Pancreas (tissue), 10 donors: Measurements from ENCODE around the gene SLC30A10. TPM values are rescaled to one million over a fixed set of nuclear protein-coding genes. Genes with fewer than 3 reads are reported as not detected.
"Not testable (repeated sequence)": the region's sequence is repeated elsewhere in the genome, so short reads cannot be mapped to it uniquely, and the experiment has no call there.

Source experiments
- ATAC-seq, 4 donors: fragments of 200-7000 bp; cut with Tn5 transposase; one replicate each; pipeline versions ENCODE4 v1.8.0 to v1.9.1; 2020; ENCODE audit warnings: mild to moderate bottlenecking in 4 of 4, moderate library complexity in 4 of 4
- DNase-seq, 6 donors: peaks; one replicate each; pipeline ENCODE4 v3.0.0-alpha.2; 2020
- FAIRE-seq: peaks from 2 replicates; lab custom pipeline; 2012; peaks lifted over from hg19 to GRCh38; lab: Jason Lieb, UNC
- H3K27ac ChIP-seq, 4 donors: fragments of 200-600 bp; sonication (generic); 1 replicate in 3 of 4; 2 replicates in 1 of 4; pipeline versions ENCODE4 v1.5.0 to v1.8.0; 2020
- H3K27me3 ChIP-seq, 4 donors: fragments of 200-600 bp; one replicate each; pipeline ENCODE4 v1.8.0; 2021
- H3K36me3 ChIP-seq, 3 donors: fragments of 200-600 bp; sonication (generic) in 1 of 3; one replicate each; pipeline versions ENCODE4 v1.5.0 to v1.8.0; 2020 to 2021
- H3K4me1 ChIP-seq, 3 donors: fragments of 200-600 bp; one replicate each; pipeline ENCODE4 v1.8.0; 2021
- H3K4me3 ChIP-seq, 4 donors: fragments of 200-600 bp; sonication (generic) in 2 of 4; one replicate each; pipeline versions ENCODE4 v1.5.0 to v1.8.0; 2020 to 2021
- H3K9me3 ChIP-seq, 4 donors: fragments of 200-600 bp; one replicate each; pipeline ENCODE4 v1.8.0; 2021
- WGBS, 2 donors: extraction: QIAGEN DNeasy Blood & Tissue Kit; methylation state at CpG; one replicate each; pipeline ENCODE4 v1.1.7; 2013; 5-methylcytosine and 5-hydroxymethylcytosine counted together
- intact Hi-C, 3 donors: fragments of 100-400 bp; cut with DNase I; formaldehyde crosslinking; loops; one replicate each; pipeline versions ENCODE4 v1.11.1 to v1.14.2; 2022
- polyA plus RNA-seq, 2 donors: library from polyadenylated mRNA; stranded (reverse); fragments of 200-250 nt; gene quantifications; one replicate each; pipeline ENCODE4 v1.2.3, GENCODE V29; 2013
- total RNA-seq, 6 donors: library from RNA; stranded (reverse); fragmentation: NEBNext Ultra II Directional in 4 of 6; extraction: Animal tissue kit (Norgen Biotek cat#: 25700) in 4 of 6; gene quantifications; one replicate each; pipeline versions ENCODE4 v1.2.1 to v1.2.4, GENCODE V29; 2021 to 2023
- TF ChIP-seq, protein P1 (sequence below), 4 donors: fragments of 200-600 bp; sonication (generic) in 3 of 4; IDR thresholded peaks; one replicate each; pipeline versions ENCODE4 v1.5.0 to v1.8.0; 2021; ENCODE audit warnings: antibody characterized with exemption in 4 of 4
- donor health status: healthy with polysubstance abuse.
- donor health status: DM: no; HTN: no; CAD: no; lungs with moderate emphysema.
- donor health status: DM: no; HTN: no; CAD: no.
- donor health status: control.
- donor health status: control.
- donor health status: Bipolar disorder and iron deficiency.
- donor health status: DM: yes; HTN: yes; CAD: no.
- donor health status: DM: no; HTN: no; CAD: no.
- donor health status: DM: no; HTN: no; CAD: no.
- donor health status: DM: yes; HTN: yes; CAD: no.

Gene SLC30A10
- total and polyA plus RNA-seq, 8 donors = 0.09 to 0.41 (median 0.11) TPM; not detected in 3

DNA sequence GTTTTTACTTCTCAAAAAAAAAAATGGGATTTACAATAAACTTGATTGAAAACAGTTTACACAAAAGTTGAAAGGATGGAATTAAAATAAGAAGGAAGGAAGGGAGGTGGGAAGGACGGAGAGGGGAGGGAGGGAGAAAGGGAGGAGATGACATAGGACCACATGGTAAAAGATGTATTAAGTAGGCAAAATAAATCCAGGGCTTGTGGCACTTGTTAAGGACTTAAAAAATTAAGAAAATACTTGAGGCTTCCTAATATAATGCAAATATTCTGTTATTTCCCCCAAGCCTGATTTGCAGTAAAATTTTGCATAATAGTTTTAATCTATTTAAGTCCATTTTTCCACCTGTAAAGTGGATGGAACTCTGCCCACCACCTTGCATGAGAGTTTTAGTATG lies 27.5 kb downstream of the SLC30A10 start:
- Histone ChIP-seq H3K4me3 (no peak overlapping the region), H3K27ac (no peak overlapping the region), H3K27me3 (no peaks in the 10 kb centered on the region), H3K4me1 (no peaks in the 10 kb centered on the region), H3K9me3 (no peaks in the 10 kb centered on the region), H3K36me3 (no peaks in the 10 kb centered on the region)
- WGBS, 2 donors = 69% methylated on average over 1 of the region's 1 CpG; no CpG with 5 or more reads in 1 of the 2 donors
- no peak for DNase-seq
- ATAC-seq = no peak
- no peak for FAIRE-seq
- TF ChIP-seq, protein P1, sequence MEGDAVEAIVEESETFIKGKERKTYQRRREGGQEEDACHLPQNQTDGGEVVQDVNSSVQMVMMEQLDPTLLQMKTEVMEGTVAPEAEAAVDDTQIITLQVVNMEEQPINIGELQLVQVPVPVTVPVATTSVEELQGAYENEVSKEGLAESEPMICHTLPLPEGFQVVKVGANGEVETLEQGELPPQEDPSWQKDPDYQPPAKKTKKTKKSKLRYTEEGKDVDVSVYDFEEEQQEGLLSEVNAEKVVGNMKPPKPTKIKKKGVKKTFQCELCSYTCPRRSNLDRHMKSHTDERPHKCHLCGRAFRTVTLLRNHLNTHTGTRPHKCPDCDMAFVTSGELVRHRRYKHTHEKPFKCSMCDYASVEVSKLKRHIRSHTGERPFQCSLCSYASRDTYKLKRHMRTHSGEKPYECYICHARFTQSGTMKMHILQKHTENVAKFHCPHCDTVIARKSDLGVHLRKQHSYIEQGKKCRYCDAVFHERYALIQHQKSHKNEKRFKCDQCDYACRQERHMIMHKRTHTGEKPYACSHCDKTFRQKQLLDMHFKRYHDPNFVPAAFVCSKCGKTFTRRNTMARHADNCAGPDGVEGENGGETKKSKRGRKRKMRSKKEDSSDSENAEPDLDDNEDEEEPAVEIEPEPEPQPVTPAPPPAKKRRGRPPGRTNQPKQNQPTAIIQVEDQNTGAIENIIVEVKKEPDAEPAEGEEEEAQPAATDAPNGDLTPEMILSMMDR (IDR thresholded peaks at IDR 0.05) = no peak
- intact Hi-C loops = no loop called here

DNA sequence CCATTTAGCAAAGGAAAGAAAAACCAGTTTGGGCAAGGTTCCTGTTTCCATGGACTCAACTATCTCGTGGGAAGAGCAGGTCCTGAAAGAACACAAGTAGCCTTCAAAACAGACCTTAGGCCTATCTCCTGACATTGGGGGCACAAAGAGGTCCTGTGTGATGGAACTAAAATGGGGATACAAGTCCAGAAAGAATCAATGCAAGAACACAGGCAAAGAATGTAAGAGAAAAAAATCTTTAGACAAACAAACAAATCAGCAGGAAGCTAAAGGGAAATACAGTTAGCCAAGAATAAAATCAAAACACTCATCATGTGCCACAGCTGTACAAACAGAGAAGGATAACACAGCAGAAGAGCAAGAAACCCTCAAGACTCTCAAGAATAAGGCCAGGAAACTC lies 28.2 kb downstream of the SLC30A10 start:
- TF ChIP-seq, protein P1 (IDR thresholded peaks at IDR 0.05) = no peak
- Histone ChIP-seq H3K27ac (no peak overlapping the region), H3K4me1 (no peaks in the 10 kb centered on the region), H3K9me3 (no peaks in the 10 kb centered on the region), H3K36me3 (no peaks in the 10 kb centered on the region), H3K4me3 (no peak overlapping the region), H3K27me3 (no peaks in the 10 kb centered on the region)
- WGBS, 2 donors = 20 to 22% methylated on average over 1 of the region's 1 CpG
- no peak for FAIRE-seq
- DNase-seq = no peak
- intact Hi-C loops = no loop called here
- ATAC-seq = peak in 1 of 4 donors; percentile 36

DNA sequence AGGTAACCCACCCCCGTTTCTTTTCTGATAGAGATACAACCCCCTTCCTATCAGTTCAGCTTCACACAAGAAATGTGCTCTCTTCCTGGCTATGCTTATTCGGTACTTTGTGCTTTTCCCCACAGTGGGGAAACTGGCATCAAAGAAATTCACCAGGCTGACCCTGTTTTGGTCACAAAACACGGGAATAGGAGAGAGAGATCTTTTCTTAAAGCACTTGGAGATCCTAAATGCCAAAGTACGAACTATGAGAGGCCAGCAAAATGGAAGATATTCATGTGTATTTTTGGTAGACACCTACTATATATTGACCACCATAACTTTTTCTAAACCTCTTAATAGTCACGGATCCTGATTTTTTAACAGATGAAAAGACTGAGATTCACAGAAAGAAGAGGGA lies 30.0 kb downstream of the SLC30A10 start:
- no peak overlapping the region for H3K4me3 ChIP-seq
- TF ChIP-seq, protein P1 (IDR thresholded peaks at IDR 0.05) = no peak
- H3K4me1 ChIP-seq = no peaks in the 10 kb centered on the region
- no peak for FAIRE-seq
- no peaks in the 10 kb centered on the region for H3K36me3 ChIP-seq
- intact Hi-C loops = no loop called here
- no peak for ATAC-seq
- no peaks in the 10 kb centered on the region for H3K9me3 ChIP-seq
- DNase-seq = no peak
- H3K27ac ChIP-seq = no peak overlapping the region
- no peaks in the 10 kb centered on the region for H3K27me3 ChIP-seq
- 80 to 85% methylated on average over 5 of the region's 5 CpGs for WGBS, 2 donors

DNA sequence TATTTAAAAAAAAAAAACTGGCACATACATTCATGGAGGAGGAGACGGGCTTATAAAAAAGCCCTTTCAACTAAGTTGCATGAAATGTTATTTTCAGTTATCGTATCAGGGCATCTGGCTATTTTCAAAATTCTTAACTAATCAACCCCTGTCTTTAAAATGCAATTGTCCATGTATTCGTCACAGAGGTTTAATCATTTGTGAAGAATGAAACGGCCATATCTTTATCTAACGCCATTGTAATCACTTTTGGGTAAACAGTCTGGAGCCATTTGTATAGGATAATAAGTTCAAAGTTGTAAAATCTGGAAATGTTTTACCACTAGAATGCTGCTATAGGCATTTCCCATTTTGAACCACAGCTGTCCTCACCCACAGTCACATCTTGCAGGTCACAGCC lies 30.4 kb downstream of the SLC30A10 start:
- intact Hi-C loops = no loop called here
- no peaks in the 10 kb centered on the region for H3K9me3 ChIP-seq
- TF ChIP-seq, protein P1 (IDR thresholded peaks at IDR 0.05) = no peak
- 26 to 34% methylated on average over 5 of the region's 5 CpGs for WGBS, 2 donors
- H3K27me3 ChIP-seq = no peaks in the 10 kb centered on the region
- ATAC-seq (no peak), DNase-seq (no peak), FAIRE-seq (no peak)
- H3K27ac ChIP-seq = no peak overlapping the region
- no peaks in the 10 kb centered on the region for H3K36me3 ChIP-seq
- H3K4me1 ChIP-seq = no peaks in the 10 kb centered on the region
- no peak overlapping the region for H3K4me3 ChIP-seq

DNA sequence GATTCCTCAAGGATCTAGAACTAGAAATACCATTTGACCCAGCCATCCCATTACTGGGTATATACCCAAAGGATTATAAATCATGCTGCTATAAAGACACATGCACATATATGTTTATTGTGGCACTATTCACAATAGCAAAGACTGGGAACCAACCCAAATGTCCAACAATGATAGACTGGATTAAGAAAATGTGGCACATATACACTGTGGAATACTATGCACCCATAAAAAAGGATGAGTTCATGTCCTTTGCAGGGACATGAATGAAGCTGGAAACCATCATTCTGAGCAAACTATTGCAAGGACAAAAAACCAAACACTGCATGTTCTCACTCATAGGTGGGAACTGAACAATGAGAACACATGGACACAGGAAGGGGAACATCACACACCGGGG lies 36.1 kb downstream of the SLC30A10 start:
- H3K27ac ChIP-seq, H3K27me3 ChIP-seq, H3K9me3 ChIP-seq, H3K36me3 ChIP-seq, FAIRE-seq, DNase-seq, H3K4me3 ChIP-seq, H3K4me1 ChIP-seq, intact Hi-C loops, ATAC-seq: not testable (repeated sequence)
- WGBS, 2 donors = 92 to 93% methylated on average over 1 of the region's 1 CpG

DNA sequence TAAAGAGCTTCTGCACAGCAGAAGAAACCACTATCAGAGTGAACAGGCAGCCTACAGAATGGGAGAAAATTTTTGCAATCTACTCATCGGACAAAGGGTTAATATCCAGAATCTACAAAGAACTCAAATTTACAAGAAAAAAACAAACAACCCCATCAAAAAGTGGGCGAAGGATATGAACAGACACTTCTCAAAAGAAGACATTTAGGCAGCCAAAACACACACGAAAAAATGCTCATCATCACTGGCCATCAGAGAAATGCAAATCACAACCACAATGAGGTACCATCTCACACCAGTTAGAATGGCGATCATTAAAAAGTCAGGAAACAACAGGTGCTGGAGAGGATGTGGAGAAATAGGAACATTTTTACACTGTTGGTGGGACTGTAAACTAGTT lies 36.5 kb downstream of the SLC30A10 start:
- H3K9me3 ChIP-seq, intact Hi-C loops, DNase-seq, H3K27ac ChIP-seq, H3K4me3 ChIP-seq, H3K36me3 ChIP-seq, H3K27me3 ChIP-seq, FAIRE-seq, H3K4me1 ChIP-seq, ATAC-seq: not testable (repeated sequence)
- 69 to 80% methylated on average over 4 of the region's 4 CpGs for WGBS, 2 donors

DNA sequence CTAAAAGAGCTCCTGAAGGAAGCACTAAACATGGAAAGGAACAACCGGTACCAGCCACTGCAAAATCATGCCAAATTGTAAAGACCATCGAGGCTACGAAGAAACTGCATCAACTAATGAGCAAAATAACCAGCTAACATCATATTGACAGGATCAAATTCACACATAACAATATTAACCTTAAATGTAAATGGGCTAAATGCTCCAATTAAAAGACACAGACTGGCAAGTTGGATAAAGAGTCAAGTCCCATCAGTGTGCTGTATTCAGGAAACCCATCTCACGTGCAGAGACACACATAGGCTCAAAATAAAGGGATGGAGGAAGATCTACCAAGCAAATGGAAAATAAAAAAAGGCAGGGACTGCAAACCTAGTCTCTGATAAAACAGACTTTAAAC lies 39.7 kb downstream of the SLC30A10 start:
- H3K4me3 ChIP-seq, FAIRE-seq, H3K27ac ChIP-seq, intact Hi-C loops, H3K4me1 ChIP-seq, H3K27me3 ChIP-seq, H3K9me3 ChIP-seq, ATAC-seq, H3K36me3 ChIP-seq, DNase-seq: not testable (repeated sequence)
- 78 to 86% methylated on average over 4 of the region's 4 CpGs for WGBS, 2 donors
